Measurements from ENCODE around the gene EPN2.

Gene EPN2

DNA sequence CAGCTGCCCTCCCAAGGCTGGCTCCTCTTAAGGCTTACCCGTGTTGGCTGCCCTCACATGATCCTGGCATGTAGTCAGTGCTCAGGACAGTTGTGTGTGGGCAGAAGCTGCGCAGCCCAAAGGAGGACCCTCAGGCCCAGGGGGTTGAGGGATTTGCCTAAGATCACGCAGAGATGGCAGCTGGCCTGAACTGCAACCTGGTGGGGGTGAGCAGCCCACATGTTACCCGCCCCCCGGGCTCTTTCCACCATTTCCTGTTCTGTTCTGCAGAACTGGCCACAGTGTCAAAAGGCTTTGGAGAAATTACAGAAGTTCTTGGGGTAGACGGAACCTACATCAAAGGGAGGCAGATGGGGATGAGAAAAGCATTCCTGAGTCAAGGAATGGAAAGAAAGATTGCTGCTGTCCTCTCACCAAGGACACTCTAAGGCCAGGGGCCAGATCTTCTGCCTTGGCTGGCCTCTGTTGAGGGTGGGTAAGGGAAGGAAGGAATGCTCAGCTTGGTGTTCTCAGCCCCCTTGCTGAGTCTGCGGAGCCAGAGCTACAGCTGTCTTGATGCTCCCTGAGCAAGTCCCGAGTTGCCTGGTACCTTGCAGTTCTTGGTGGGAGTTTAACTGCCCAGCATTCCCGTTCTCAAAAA is 53.0 kb downstream of the EPN2 start:
- TF ChIP-seq, protein P1, sequence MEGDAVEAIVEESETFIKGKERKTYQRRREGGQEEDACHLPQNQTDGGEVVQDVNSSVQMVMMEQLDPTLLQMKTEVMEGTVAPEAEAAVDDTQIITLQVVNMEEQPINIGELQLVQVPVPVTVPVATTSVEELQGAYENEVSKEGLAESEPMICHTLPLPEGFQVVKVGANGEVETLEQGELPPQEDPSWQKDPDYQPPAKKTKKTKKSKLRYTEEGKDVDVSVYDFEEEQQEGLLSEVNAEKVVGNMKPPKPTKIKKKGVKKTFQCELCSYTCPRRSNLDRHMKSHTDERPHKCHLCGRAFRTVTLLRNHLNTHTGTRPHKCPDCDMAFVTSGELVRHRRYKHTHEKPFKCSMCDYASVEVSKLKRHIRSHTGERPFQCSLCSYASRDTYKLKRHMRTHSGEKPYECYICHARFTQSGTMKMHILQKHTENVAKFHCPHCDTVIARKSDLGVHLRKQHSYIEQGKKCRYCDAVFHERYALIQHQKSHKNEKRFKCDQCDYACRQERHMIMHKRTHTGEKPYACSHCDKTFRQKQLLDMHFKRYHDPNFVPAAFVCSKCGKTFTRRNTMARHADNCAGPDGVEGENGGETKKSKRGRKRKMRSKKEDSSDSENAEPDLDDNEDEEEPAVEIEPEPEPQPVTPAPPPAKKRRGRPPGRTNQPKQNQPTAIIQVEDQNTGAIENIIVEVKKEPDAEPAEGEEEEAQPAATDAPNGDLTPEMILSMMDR (IDR thresholded peaks at IDR 0.05; ENCODE audit: extremely low read depth, missing control alignments): no peak
- no peak for DNase-seq (ENCODE audit: low spot score)

DNA sequence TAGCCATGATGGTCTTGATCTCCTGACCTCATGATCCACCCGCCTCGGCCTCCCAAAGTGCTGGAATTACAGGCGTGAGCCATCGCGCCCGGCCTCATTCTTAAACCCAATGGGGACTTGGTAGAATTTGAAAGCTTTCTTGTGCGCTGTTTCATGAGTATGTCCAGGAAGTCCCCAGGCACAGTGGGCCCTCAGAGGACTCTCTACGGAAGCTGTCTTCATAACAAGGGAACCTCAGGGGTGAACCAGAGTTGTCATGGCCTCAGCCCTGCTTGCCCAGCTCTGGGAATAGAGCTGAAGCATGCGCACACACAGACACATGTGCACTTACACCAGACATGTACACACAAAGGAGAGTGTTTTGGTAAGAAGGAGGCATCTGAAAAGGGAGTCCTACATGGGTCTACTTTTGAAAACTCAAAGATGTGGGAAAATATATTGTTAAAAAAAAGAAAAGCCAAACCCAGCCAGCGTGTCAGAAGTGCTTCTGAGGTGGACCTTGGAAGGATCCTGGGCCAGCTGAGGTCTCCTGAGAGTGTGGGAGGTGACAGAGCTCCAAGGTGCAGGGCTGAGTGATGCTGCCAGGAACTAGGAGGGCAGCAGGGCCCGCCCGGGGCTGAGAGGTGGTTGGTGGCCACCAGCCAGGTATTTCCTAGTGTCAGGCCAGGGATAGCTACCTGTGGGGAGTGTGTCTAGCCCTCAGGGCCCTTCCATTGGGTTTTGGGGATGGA is 54.6 kb downstream of the EPN2 start:
- TF ChIP-seq, protein P1 (IDR thresholded peaks at IDR 0.05; ENCODE audit: extremely low read depth, missing control alignments): no peak
- no peak for DNase-seq (ENCODE audit: low spot score)

DNA sequence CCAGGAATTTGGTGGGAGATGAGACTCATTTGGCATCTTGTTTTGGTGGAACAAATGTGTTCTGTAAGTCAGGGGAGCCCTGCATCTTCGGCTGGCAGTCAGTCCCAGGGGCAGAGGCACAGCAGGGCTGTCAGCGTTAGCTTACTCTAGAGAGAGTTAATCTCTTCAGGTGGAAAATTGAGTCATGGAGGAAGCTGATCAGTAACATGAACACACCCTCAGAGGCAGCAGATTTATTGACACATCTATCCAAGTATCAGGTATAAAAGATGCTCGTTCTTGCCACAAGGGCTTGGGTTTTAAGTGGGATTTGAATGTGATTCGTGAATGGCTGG is 55.2 kb downstream of the EPN2 start:
- no peak for DNase-seq (ENCODE audit: low spot score)
- TF ChIP-seq, protein P1 (IDR thresholded peaks at IDR 0.05; ENCODE audit: extremely low read depth, missing control alignments): no peak

DNA sequence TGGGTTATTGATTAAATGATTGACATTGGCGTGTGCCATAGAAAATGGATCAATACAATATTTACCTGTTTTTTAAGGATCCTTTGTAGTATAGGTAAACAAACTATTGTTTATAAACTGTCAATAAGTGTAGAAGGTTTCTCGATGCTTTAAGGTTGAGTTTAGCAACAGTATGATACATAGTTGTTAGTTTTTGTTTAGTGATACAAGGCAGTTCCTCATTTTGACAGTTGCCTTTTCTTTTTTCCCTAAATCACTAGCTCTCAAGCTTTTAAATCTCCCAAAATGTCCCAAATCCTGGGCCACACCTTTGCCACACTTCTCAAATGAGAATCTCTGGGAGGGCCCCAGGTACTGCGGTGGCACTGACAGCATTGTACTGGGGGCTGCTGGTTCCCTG is 57.3 kb downstream of the EPN2 start:
- TF ChIP-seq, protein P1 (IDR thresholded peaks at IDR 0.05; ENCODE audit: extremely low read depth, missing control alignments): no peak
- no peak for DNase-seq (ENCODE audit: low spot score)

DNA sequence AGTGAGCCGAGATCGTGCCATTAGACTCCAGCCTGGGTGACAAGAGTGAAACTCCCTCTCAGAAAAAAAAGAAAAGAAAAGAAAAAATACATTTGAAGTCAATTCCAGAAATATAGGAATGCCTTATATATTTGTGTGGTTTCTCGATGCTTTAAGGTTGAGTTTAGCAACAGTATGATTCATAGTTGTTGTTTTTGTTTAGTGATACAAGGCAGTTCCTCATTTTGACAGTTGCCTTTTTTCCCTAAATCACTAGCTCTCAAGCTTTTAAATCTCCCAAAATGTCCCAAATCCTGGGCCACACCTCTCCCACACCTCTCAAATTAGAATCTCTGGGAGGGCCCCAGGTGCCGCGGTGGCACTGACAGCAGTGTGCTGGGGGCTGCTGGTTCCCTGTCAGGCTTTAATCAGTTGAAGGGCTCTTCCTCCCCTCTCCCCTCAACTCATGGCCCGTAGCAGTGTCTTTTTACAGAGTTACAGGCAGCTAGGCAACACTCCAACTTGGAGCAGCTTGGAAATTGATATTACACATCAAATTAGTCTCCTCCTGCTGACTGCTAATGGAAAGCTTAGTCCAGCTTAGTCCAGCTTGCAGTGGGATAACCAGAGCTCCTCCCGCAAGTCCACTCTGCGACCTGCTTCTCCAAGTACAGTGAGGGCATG is 58.4 kb downstream of the EPN2 start:
- TF ChIP-seq, protein P1 (IDR thresholded peaks at IDR 0.05; ENCODE audit: extremely low read depth, missing control alignments): no peak
- DNase-seq (ENCODE audit: low spot score): no peak

DNA sequence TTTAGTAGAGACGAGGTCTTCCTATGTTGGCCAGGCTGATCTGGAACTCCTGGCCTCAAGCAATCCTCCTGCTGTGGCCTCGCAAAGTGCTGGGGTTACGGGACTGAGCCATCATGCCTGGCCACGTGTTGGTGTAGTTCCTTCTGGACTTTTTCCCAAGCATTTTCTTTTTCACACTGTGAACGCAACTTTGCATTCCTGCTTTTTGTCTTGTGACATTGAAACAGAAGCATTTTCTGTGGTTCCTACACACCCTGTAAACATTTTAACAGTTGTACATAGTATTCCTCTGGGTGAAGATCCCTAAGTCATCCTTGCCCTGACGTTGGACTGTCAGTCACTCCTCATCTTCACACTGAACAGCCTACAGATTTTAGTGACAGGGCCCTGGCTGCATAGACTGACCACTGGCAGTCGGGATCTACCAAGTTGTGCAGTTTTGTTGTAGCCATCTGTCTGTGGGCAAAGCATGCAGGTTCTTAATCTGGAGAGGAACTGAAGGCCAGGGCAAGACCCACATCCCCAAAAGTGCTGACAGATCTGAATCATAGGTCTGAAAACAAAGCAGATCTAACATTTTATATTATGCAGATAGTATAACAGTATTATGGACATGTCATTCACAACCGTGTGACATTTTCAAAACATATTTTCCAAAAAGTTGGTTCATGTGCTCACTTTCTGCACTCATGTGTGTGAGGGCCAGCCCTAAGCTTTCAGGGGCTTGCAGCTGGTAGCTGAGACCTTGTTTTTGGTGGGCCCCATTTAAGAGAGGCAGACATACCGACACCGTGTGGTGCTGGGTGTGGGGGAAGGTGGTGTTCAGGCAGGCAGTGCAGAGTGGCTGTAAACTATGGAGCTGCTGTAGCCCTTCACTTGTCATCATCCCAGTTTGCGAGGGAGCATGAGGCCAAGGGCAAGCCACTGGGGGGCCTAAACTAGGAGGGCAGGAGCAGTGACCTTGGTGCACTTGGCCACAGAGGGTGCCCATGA is 59.9 kb downstream of the EPN2 start:
- TF ChIP-seq, protein P1 (IDR thresholded peaks at IDR 0.05; ENCODE audit: extremely low read depth, missing control alignments): no peak
- no peak for DNase-seq (ENCODE audit: low spot score)
